Stimulated activated CD8-positive, alpha-beta memory T cell treated with anti-CD3 and anti-CD28 coated beads, Interleukin-15, amount 100 ng/mL, for 24 hours (primary cell): ENCODE results near the gene BAIAP2.
"Not testable (repeated sequence)": the region's sequence is repeated elsewhere in the genome, so short reads cannot be mapped to it uniquely, and the experiment has no call there.

Experiments
- DNase-seq: peaks from one replicate; pipeline ENCODE4 v3.0.0-alpha.2; 2020; ENCODE audit warnings: low read depth

The BAIAP2 gene

GRCh38 chr17:81140695-81141094 lies 105.7 kb downstream of the BAIAP2 start:
- no peak for DNase-seq

DNA sequence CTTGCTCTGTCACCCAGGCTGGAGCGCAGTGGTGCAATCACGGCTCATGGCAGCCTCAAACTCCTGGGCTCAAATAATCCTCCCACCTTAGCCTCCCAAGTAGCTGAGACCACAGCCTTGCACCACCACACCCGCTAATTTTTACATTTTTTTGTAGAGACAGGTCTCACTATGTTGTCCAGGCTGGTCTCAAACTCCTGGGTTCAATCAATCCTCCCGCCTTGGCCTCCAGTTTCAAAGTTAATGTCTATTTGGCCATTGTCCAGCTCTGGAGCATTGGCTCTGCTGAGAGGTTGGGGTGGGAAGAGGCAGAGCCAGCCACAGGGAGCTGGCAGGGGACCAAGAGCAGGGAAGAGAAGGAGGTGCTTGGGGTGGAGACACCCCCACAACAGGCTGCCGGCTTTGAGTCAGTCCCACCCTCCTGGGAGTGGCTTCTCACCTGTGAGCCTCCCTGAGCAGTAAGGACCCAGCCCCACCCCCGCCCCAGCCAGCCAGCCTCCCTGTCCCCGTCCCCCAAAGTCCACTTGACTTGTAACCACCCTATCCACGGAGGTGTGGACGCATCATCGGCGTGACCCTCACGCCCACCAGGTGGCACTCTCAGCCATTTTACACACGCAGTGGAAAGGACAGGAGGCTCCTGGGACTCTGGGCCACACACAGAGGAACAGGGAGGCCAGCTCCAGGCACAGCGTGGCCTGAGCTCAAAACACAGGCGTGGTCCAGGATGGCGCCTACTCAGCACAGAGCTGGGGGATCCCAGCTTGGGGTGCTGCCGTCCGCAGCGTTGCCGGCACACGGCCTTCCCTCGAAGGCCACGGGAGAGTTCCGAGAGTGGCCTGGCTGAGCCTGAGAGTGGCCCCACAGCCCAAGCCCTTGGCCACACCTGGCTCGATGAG lies 107.6 kb downstream of the BAIAP2 start:
- peak; percentile 26 for DNase-seq

- DNase-seq = no peak
Measured at GRCh38 chr17:81143200-81143527, 108.2 kb downstream of the BAIAP2 start.

DNA sequence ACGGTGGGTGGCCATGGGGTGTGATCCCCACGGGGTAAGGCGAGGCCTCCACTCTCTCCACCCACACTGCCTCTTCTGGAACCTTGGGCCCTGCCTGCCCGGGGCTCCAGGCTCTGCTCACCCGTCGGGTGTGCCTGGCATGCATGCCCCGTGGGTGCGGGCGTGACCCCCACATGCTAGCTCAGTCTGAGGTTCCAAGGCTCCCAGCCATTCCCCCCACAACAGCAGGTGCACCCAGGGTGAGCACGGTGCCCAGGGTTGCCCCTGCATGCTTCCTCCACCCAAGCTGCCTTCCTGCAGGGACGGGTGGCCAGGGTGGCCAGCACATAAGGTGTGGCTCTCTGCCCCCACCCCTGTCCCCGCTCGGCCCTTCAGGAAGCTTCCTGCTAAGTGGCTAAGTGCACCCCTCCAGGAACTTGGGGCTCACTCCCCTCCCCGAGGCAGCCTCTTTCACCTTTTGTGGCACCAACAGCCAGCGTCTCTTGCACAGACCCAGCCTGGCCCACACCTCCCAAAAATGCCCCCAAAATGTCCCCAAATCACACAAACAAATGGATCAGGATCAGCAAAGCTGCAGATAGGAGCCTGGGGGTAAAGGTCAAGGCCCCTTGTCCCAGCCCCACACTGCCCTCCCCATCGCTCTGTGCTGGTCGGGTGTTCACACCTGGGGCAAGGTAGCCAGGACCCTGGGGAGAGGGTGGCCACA lies 108.9 kb downstream of the BAIAP2 start:
- DNase-seq = no peak

DNA sequence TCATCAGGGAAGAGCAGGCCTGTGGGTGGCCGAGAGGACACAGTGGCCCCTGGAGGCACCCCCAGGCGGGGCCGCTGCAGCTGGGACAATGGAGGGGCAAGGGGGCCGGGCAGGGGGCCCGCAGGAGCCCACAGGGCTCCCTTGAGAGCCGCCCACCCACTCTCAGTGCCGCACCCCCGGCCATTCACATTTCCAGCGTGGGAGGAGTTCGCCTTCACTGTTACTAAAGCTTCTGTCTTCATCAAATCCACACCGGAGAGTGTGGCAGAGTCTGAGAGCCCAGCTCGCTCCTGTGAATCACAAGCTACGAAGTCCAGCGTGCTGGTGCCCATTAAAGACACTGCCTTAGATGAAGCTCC lies 109.5 kb downstream of the BAIAP2 start:
- no peak for DNase-seq

DNA sequence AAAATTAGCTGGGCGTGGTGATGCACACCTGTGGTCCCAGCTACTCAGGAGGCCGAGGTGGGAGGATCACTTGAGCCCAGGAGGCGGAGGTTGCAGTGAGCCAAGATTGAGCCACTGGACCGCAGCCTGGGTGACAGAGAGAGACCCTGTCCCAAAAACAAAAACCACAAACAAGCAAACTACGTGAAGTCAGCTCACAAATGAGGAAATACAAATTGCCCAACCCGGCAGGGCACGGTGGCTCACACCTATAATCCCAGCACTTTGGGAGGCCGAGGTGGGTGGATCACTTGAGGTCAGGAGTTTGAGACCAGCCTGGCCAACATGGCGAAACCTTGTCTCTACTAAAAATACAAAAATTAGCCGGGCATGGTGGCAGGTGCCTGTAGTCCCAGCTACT lies 111.3 kb downstream of the BAIAP2 start:
- DNase-seq = not testable (repeated sequence)

GRCh38 chr17:81147701-81148100 lies 112.8 kb downstream of the BAIAP2 start:
- no peak for DNase-seq

- DNase-seq = no peak
Measured at GRCh38 chr17:81148571-81148970, 113.6 kb downstream of the BAIAP2 start.

- DNase-seq = no peak
Measured at GRCh38 chr17:81148986-81149533, 114.1 kb downstream of the BAIAP2 start.

GRCh38 chr17:81150377-81151077 lies 115.6 kb downstream of the BAIAP2 start:
- no peak for DNase-seq

- DNase-seq = no peak
Measured at GRCh38 chr17:81151278-81151677, 116.3 kb downstream of the BAIAP2 start.

GRCh38 chr17:81152288-81152828 lies 117.4 kb downstream of the BAIAP2 start:
- DNase-seq = no peak

DNA sequence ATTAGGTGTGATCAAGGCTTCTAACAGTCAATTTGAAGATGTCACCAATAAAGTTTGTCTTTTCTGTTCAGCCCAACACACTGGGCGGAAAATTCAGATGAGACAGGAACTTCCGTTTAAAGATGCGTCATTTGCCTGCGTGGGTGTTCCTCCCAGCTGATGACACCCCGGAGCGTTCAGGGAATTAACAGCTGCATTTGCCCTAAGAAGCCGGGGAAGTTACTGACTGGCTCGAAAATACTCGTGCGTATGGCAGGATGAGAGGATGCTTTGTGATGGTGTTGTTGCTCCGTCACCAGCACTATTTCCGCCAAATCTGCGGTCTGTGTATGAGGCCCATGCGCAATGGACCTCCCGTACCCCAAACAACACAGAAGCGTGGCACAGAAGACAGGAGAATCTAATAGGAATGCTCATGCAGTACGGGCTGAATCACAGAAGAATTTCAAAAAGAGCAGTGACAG lies 118.4 kb downstream of the BAIAP2 start:
- DNase-seq = no peak

DNA sequence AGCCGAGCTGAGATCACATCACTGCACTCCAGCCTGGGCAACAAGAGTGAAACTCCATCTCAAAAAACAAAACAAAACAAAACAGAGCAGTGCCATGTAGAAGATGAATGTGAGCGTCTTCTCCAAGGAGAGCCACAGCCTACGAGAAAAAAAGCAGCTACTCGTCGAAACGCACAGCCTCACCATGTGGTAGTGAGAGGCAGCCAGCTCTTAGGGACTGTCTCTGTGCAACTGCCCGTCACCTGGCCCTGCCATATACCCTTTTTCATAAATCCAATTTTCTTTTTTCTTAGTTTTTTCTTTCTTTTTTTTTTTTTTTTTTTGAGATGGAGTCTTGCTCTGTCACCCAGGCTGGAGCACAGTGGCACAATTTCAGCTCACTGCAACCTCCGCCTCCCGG lies 119.1 kb downstream of the BAIAP2 start:
- not testable (repeated sequence) for DNase-seq

DNA sequence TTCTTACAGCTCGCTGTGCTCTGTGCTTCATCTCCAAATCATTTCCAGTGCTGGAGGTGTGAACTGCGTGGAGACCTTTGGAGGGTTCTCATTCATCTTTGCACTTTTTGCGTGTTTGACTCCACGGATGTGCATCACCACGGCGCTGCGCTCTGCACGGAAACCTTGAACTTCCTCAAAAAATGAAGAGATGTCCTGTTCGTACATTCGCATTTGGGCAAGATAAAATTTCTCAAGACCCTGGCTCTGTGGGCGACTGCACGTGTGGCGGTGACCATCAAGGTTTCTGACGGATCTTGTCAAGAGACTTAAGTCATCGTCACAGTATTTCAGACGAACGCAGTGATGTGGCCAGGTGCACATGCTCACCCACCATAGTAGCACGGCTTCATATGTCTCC lies 120.0 kb downstream of the BAIAP2 start:
- no peak for DNase-seq

- no peak for DNase-seq
Measured at GRCh38 chr17:81156866-81157805, 122.2 kb downstream of the BAIAP2 start.

- no peak for DNase-seq
Measured at GRCh38 chr17:81157848-81158687, 123.1 kb downstream of the BAIAP2 start.

DNA sequence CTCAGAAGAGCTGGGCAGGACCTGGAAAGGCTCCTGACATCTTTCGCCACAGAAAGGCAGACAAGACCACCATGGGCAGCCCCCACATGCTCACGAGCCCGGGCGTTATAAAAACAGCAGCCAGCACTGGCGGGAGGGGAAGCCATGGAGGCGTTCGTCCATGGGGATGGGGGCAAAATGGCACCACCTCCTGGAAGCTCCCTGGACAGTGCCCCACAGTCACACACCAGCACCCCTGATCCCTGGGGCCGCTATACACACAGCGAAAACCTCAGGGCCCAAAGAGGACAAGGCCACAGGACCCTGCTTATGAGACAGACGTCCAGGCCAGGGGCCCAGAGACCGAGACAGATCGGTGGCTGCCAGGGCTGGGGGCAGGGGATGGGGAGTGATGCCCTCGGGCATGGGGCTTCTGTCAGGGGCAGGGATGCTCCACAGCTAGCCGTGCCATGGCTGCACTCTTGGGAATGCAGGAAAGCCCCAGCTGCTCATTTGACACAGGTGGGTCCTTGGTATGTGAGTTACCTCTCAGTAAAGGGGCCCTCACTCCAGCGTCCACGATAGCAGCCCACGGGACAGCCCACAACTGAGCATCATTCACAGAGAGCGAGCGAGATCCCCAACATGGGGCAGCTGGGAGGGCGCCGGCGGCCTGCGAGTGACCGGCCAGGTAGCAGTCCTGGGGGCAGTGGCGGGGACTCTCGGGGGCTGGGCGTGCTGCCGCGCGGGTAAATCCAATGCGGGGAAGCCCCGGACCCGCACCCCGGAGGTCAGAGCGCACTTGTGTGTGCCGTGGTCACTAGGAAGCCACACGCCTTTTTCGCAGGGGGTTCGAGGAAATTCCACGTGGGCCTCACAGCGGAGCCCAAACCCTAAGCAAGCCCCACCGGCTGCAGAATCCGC lies 124.0 kb downstream of the BAIAP2 start:
- no peak for DNase-seq

- DNase-seq = no peak
Measured at GRCh38 chr17:81159611-81160265, 124.8 kb downstream of the BAIAP2 start.
